HG02973 (cell line): ENCODE results near the gene PRCC.

Experiments
- ATAC-seq: cut with Tn5 transposase; IDR thresholded peaks from one replicate; pipeline ENCODE4 v1.9.1; 2021; ENCODE audit warnings: moderate library complexity; ENCODE audit not compliant: unreplicated experiment

Gene PRCC

GRCh38 chr1:156794506-156795373, 27.4 kb downstream of the PRCC start:
- ATAC-seq, result no peak

- no peak for ATAC-seq
These were observed 28.0 kb downstream of the PRCC start for GRCh38 chr1:156795374-156795733.

GRCh38 chr1:156795787-156796186, 28.5 kb downstream of the PRCC start:
- no peak for ATAC-seq

GRCh38 chr1:156796340-156797097, 29.2 kb downstream of the PRCC start:
- ATAC-seq, result no peak

- no peak for ATAC-seq
These were observed 30.0 kb downstream of the PRCC start for GRCh38 chr1:156797212-156797871.

- ATAC-seq, result no peak
These were observed 34.2 kb downstream of the PRCC start for GRCh38 chr1:156801409-156802121.

GRCh38 chr1:156802421-156802935, 35.1 kb downstream of the PRCC start:
- no peak for ATAC-seq

- no peak for ATAC-seq
These were observed 35.9 kb downstream of the PRCC start for GRCh38 chr1:156803086-156803851.

- no peak for ATAC-seq
These were observed 36.7 kb downstream of the PRCC start for GRCh38 chr1:156804026-156804425.

GRCh38 chr1:156804572-156805243, 37.4 kb downstream of the PRCC start:
- ATAC-seq, result no peak

- no peak for ATAC-seq
These were observed 38.6 kb downstream of the PRCC start for GRCh38 chr1:156805766-156806511.

GRCh38 chr1:156806512-156807440, 39.4 kb downstream of the PRCC start:
- no peak for ATAC-seq

GRCh38 chr1:156807627-156808026, 40.3 kb downstream of the PRCC start:
- ATAC-seq, result no peak

- no peak for ATAC-seq
These were observed 41.1 kb downstream of the PRCC start for GRCh38 chr1:156808186-156809030.

- ATAC-seq, result no peak
These were observed 41.9 kb downstream of the PRCC start for GRCh38 chr1:156809281-156809680.

GRCh38 chr1:156809711-156810366, 42.5 kb downstream of the PRCC start:
- ATAC-seq, result no peak
